ENCODE data around the gene OTUD7B. TPM values are rescaled to one million over a fixed set of nuclear protein-coding genes. Genes with fewer than 3 reads are reported as not detected.
A peak's percentile ranks its signal among the peaks of the same experiment; 100 is the strongest.

Gene OTUD7B
- total and polyA plus RNA-seq, 2 of the 8 experiments (the other 6 are each of a cell fraction or from before 2014, with no cell fraction given) = 4.2 to 21.5 TPM

- WGBS, 2 experiments (ENCODE audit: extremely low coverage in 1 of 2, insufficient coverage in 1 of 2, insufficient read length in 1 of 2, insufficient replicate concordance in 2 of 2, low coverage in 1 of 2, low lambda C conversion rate in 2 of 2, missing lambda C conversion rate in 1 of 2) = 82% methylated on average over 5 of the region's 5 CpGs; no CpG with 5 or more reads in 1 of the 2 experiments
- Histone ChIP-seq H3K56ac (replicated peaks; ENCODE audit: insufficient read length, low read depth, low read length) (no peak overlapping the region), H3K23ac (ENCODE audit: insufficient read length) (no peak overlapping the region), H2BK20ac (ENCODE audit: low read length) (no peak overlapping the region), H3K27ac (ENCODE audit: low read depth, low read length) (0 out of 2 replicates have a peak overlapping the region, but pooled peaks have one; percentile 12), H2BK5ac (ENCODE audit: low read depth, low read length) (no peak overlapping the region), H3K36me3 (ENCODE audit: control insufficient read depth in 2 of 4, insufficient read depth in 4 of 4, low read length in 3 of 4) (peaks cover 4 to 19% (median 17%) of the 10 kb centered on the region in 4 experiments; a peak in 5 of 8 replicates), H3K79me1 (ENCODE audit: low read depth, low read length) (no peaks in the 10 kb centered on the region), H3K27me3 (replicated peaks in 1 of 4; ENCODE audit: control insufficient read depth in 3 of 4, extremely low read depth in 1 of 4, insufficient read depth in 3 of 4, low read length in 3 of 4) (no peaks in the 10 kb centered on the region), H4K91ac (replicated peaks; ENCODE audit: insufficient read length, low read length) (no peak overlapping the region), H3K4me3 (ENCODE audit: extremely low read depth in 1 of 4, insufficient read depth in 2 of 4, low read depth in 3 of 4, low read length in 4 of 4) (no peak overlapping the region), H3K9ac (replicated peaks in 1 of 4; ENCODE audit: extremely low read depth in 1 of 4, low read depth in 3 of 4, low read length in 3 of 4) (no peak overlapping the region; a peak in 2 of 7 replicates), H3K18ac (ENCODE audit: extremely low read depth, low read length) (no peak overlapping the region), H3K9me3 (ENCODE audit: insufficient read depth in 2 of 2, low read depth in 1 of 2, low read length in 1 of 2) (no peaks in the 10 kb centered on the region), H3K23me2 (ENCODE audit: low read depth, low read length) (peaks cover 7% of the 10 kb centered on the region; the same call in 1 of the 2 replicates), H2BK15ac (ENCODE audit: low read length) (no peak overlapping the region), H4K20me1 (replicated peaks in 1 of 2; ENCODE audit: control insufficient read depth in 1 of 2, insufficient read depth in 2 of 2, low read length in 2 of 2) (no peaks in the 10 kb centered on the region), H3K4me1 (replicated peaks in 1 of 4; ENCODE audit: control insufficient read depth in 3 of 4, insufficient read depth in 4 of 4, low read length in 3 of 4) (peaks cover 0 to 7% (median 4%) of the 10 kb centered on the region in 4 experiments; a peak in 5 of 7 replicates), H2AK5ac (ENCODE audit: low read depth, low read length) (no peak overlapping the region), H2AFZ (ENCODE audit: low read length) (no peak overlapping the region), H2BK120ac (replicated peaks; ENCODE audit: low read depth, low read length) (no peak overlapping the region), H4K5ac (ENCODE audit: insufficient read length, low read depth, low read length) (no peak overlapping the region), H4K8ac (ENCODE audit: extremely low read depth, insufficient read depth, low read length) (peak overlapping the region; percentile 57; the same call in 1 of the 2 replicates), H3K4ac (replicated peaks; ENCODE audit: insufficient read length, low read depth, low read length) (no peak overlapping the region), H3K14ac (ENCODE audit: insufficient read length) (no peak overlapping the region), H3K79me2 (ENCODE audit: control insufficient read depth in 1 of 2, insufficient read depth in 2 of 2, low read length in 2 of 2) (no peaks in the 10 kb centered on the region), H2BK12ac (ENCODE audit: low read depth, low read length) (no peak overlapping the region), H3K4me2 (ENCODE audit: insufficient read depth in 1 of 2, low read depth in 2 of 2, low read length in 2 of 2) (no peak overlapping the region)
- no peak for DNase-seq (ENCODE audit: low read depth in 1 of 2, low spot score in 2 of 2)
- CTCF ChIA-PET (ENCODE audit: partially characterized antibody) = interaction anchor here (0.8 kb wide), 1 partner anchor 16 kb away, joined by 3 read pairs; a partner anchor contains a TSS
- POLR2A ChIA-PET (ENCODE audit: partially characterized antibody) = interaction anchor here (1.2 to 5.2 kb wide), 5 partner anchors 12 to 24 kb away, joined by 3 to 78 read pairs (median 12); partner anchors contain the start of genes SF3B4 and SV2A
- no peak for FAIRE-seq
- TF ChIP-seq POLR2A (IDR thresholded peaks at IDR 0.05; ENCODE audit: control extremely low read depth in 1 of 2, low read depth in 2 of 2, low read length in 2 of 2) (0 out of 3 replicates have a peak, but pooled peaks of 1 of the 2 experiments have one; percentile 22), GABPA (IDR thresholded peaks at IDR 0.05; ENCODE audit: borderline replicate concordance, insufficient read depth, low read length) (no peak), TAF1 (IDR thresholded peaks at IDR 0.05; ENCODE audit: low read depth, low read length) (0 out of 2 replicates have a peak, but pooled peaks have one; percentile 22)
- TF ChIP-seq, protein P1, sequence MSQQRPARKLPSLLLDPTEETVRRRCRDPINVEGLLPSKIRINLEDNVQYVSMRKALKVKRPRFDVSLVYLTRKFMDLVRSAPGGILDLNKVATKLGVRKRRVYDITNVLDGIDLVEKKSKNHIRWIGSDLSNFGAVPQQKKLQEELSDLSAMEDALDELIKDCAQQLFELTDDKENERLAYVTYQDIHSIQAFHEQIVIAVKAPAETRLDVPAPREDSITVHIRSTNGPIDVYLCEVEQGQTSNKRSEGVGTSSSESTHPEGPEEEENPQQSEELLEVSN (IDR thresholded peaks at IDR 0.05) = peak; percentile 53
These were observed 106.6 kb downstream of the OTUD7B start for GRCh38 chr1:149903836-149904491.

All from H1 (cell line).